Uterus (tissue), 4 donors: ENCODE data around the gene OCA2. TPM values are rescaled to one million over a fixed set of nuclear protein-coding genes. Genes with fewer than 3 reads are reported as not detected.

Experiments
- DNase-seq, 2 donors: peaks; one replicate each; pipeline ENCODE4 v3.0.0-alpha.2; 2019 to 2020
- H3K27ac ChIP-seq, 2 donors: fragments of 200-600 bp; sonication (generic); 1 replicate in 1 of 2; 2 replicates in 1 of 2; pipeline ENCODE4 v1.5.1; 2016 to 2018
- H3K27me3 ChIP-seq, 2 donors: fragments of 200-600 bp; sonication (generic); one replicate each; pipeline ENCODE4 v1.5.1; 2018 to 2019; ENCODE audit warnings: control low read depth in 1 of 2
- H3K36me3 ChIP-seq, 2 donors: fragments of 200-600 bp; sonication (generic); one replicate each; pipeline ENCODE4 v1.5.1; 2019; ENCODE audit warnings: control low read depth in 1 of 2
- H3K4me1 ChIP-seq, 2 donors: fragments of 200-600 bp; sonication (generic); one replicate each; pipeline ENCODE4 v1.5.1; 2018 to 2019; ENCODE audit warnings: control low read depth in 1 of 2
- H3K4me3 ChIP-seq, 2 donors: fragments of 200-600 bp; sonication (generic); 1 replicate in 1 of 2; 2 replicates in 1 of 2; pipeline ENCODE4 v1.5.1; 2018 to 2019; ENCODE audit warnings: mild to moderate bottlenecking in 1 of 2
- H3K9me3 ChIP-seq, 2 donors: fragments of 200-600 bp; sonication (generic); one replicate each; pipeline ENCODE4 v1.5.1; 2019; ENCODE audit warnings: control low read depth in 1 of 2
- POLR2A ChIP-seq, 2 donors: fragments of 450-650 bp; IDR thresholded peaks; one replicate each; pipeline ENCODE4 v1.6.1; 2016; ENCODE audit warnings: antibody characterized with exemption in 2 of 2, mild to moderate bottlenecking in 1 of 2, moderate library complexity in 1 of 2
- intact Hi-C: fragments of 100-400 bp; cut with DNase I; formaldehyde crosslinking; loops from one replicate; pipeline ENCODE4 v1.15.1; 2023; ENCODE audit warnings: low total_unique reads
- total RNA-seq, 4 donors: library from RNA; depleted of rRNA in 3 of 4; stranded (reverse); fragments of >200 nt in 3 of 4; gene quantifications; one replicate each; pipeline versions ENCODE4 v1.1.0 to v1.2.4, GENCODE V29; 2014 to 2023
- TF ChIP-seq, protein P1 (sequence below), 4 experiments: fragments of 200-600 bp in 2 of 4; fragments of 450-650 bp in 2 of 4; sonication (generic) in 2 of 4; IDR thresholded peaks; one replicate each; pipeline ENCODE4 v1.5.1; 2016 to 2019; ENCODE audit warnings: antibody characterized with exemption in 4 of 4, mild to moderate bottlenecking in 2 of 4, moderate library complexity in 1 of 4
- donor health status: DM: yes; HTN: yes; CAD: no.

Gene OCA2
- total RNA-seq, 4 donors from 2014 or later = 0.55 to 4.6 TPM; not detected in 2

DNA sequence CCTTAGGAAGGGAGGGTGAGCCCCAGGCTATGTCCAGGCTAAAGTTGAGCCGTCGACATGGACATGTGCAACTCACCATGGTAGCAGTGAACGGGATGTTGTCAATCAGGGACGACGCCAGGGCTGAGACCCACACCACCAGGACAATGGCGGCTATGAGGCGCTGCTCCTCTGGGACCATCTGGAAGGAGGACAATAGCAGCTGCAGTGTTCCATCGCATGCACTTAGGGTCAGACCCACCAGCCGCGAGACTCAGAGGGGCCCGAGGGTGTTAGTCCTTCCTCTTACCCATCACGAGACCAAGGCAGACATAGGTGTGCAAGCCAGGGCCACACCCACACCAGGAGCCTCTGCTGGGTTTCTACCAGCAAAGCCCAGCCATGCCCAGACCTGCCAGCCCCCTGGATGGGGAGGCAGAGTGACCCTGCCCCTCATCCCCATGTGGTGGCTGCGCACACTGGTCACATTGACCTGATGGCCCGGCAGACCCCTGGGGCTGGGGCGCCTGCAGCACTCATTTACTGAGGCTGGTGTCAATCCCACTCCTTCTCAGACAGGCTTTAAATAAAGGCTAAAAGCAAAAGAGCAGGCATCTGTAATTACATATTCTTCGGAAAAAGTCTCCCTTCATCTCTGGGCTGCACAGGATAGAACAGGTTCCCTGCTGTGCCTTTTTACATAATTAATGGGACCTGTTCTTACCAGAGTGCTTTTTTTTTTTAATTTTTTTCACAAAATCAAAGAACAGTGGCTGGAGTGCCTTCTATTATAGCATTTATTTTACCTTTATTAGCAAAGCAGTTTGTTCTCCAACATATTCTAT, 227.8 kb downstream of the OCA2 start:
- Histone ChIP-seq H3K4me1 (no peaks in the 10 kb centered on the region), H3K9me3 (no peaks in the 10 kb centered on the region), H3K27ac (no peak overlapping the region), H3K36me3 (no peaks in the 10 kb centered on the region), H3K4me3 (no peak overlapping the region), H3K27me3 (no peaks in the 10 kb centered on the region)
- intact Hi-C loops = no loop called here
- TF ChIP-seq, protein P1, sequence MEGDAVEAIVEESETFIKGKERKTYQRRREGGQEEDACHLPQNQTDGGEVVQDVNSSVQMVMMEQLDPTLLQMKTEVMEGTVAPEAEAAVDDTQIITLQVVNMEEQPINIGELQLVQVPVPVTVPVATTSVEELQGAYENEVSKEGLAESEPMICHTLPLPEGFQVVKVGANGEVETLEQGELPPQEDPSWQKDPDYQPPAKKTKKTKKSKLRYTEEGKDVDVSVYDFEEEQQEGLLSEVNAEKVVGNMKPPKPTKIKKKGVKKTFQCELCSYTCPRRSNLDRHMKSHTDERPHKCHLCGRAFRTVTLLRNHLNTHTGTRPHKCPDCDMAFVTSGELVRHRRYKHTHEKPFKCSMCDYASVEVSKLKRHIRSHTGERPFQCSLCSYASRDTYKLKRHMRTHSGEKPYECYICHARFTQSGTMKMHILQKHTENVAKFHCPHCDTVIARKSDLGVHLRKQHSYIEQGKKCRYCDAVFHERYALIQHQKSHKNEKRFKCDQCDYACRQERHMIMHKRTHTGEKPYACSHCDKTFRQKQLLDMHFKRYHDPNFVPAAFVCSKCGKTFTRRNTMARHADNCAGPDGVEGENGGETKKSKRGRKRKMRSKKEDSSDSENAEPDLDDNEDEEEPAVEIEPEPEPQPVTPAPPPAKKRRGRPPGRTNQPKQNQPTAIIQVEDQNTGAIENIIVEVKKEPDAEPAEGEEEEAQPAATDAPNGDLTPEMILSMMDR (IDR thresholded peaks at IDR 0.05) = no peak
- TF ChIP-seq POLR2A (IDR thresholded peaks at IDR 0.05) = no peak
- DNase-seq = no peak

DNA sequence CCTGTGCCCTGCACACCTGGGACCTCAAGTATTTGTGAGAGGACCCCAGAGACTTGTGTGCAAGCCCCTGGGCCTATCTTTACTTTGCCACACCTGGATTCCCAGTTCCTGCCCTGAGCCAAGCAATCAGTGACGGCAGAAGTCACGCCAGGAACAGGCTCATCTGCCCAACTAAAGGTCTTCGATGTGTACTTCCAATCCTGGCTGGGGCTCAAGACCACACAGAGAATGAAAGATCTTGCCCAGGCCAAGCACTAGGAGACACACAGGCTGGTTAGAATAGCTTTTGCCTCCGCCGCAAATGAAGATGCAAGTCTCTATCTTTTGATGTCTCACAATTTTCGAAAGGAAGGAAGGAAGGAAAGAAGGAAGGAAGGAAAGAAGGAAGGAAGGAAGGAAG, 228.8 kb downstream of the OCA2 start:
- no peaks in the 10 kb centered on the region for H3K4me1 ChIP-seq
- no peaks in the 10 kb centered on the region for H3K36me3 ChIP-seq
- no peak for DNase-seq
- no peak overlapping the region for H3K27ac ChIP-seq
- no peaks in the 10 kb centered on the region for H3K9me3 ChIP-seq
- no peak overlapping the region for H3K4me3 ChIP-seq
- intact Hi-C loops = no loop called here
- no peaks in the 10 kb centered on the region for H3K27me3 ChIP-seq
- TF ChIP-seq, protein P1 (IDR thresholded peaks at IDR 0.05) = no peak
- no peak for TF ChIP-seq POLR2A (IDR thresholded peaks at IDR 0.05)

DNA sequence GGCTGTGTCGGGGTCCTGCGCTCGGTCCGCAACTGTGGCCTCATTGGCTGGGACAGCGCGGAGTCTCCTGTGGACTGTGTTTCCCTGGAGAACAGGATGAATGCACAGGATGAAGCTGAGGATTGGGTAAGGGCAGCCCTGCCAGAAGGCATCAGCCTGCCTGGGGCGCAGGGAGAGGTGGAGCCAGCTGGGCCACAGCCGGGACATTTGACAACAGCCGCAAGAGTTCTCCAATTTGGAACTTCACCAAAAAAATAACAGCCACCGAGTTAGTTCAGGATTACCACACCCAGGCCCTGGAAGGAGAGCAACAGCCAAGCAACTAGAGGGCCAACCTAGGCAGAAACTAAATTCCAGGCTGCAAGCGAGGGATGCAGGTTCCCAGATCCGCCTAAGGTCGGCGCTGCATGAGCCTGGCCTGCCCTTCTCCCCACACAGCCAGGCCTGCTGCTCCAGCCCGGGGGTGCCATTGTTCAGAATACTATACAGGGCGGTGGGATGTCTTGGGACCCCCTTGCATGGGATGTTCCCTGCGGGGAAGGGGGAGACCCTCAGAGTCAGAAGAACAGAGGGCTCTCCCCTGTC, 229.3 kb downstream of the OCA2 start:
- DNase-seq = no peak
- Histone ChIP-seq H3K9me3 (no peaks in the 10 kb centered on the region), H3K4me1 (no peaks in the 10 kb centered on the region), H3K27me3 (no peaks in the 10 kb centered on the region), H3K36me3 (no peaks in the 10 kb centered on the region), H3K4me3 (no peak overlapping the region), H3K27ac (no peak overlapping the region)
- intact Hi-C loops = no loop called here
- TF ChIP-seq POLR2A (IDR thresholded peaks at IDR 0.05) = no peak
- TF ChIP-seq, protein P1 (IDR thresholded peaks at IDR 0.05) = no peak

DNA sequence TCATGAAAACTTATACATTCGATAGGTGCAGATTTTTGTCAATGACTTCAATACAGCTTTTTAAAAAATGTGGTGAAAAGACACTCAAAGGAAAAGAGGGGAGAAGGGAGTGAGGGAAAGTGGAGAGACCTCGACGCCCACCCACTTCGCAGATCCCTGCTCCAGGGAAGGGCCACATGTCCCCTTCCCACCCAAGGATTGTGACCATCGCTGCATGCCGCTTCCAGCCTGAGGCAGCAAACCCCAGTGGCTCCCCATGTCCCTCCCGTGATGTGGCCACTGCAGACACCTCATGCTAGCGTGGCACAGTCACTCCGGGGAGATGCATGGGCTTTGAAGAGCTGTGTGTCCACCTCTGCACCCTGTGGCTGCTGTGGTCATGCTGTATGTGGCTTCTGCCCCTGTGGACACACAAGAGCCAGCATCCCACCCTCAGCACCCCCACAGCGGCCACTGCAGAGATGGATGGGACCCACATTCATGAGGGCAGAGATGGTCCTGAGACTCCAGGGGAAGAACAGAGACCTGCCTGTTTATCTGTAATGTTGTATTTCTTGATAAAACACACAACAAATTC, 230.2 kb downstream of the OCA2 start:
- DNase-seq = no peak
- Histone ChIP-seq H3K36me3 (no peaks in the 10 kb centered on the region), H3K27me3 (no peaks in the 10 kb centered on the region), H3K27ac (no peak overlapping the region), H3K9me3 (no peaks in the 10 kb centered on the region), H3K4me3 (no peak overlapping the region), H3K4me1 (no peaks in the 10 kb centered on the region)
- TF ChIP-seq POLR2A (IDR thresholded peaks at IDR 0.05) = no peak
- TF ChIP-seq, protein P1 (IDR thresholded peaks at IDR 0.05) = no peak
- intact Hi-C loops = no loop called here

- no peak for TF ChIP-seq POLR2A (IDR thresholded peaks at IDR 0.05)
- TF ChIP-seq, protein P1 (IDR thresholded peaks at IDR 0.05) = no peak
- DNase-seq = no peak
Measured at GRCh38 chr15:27867861-27868260, 231.3 kb downstream of the OCA2 start.

More at GRCh38 chr15:27867861-27868260, 231.3 kb downstream of the OCA2 start:
- Histone ChIP-seq H3K36me3 (no peaks in the 10 kb centered on the region), H3K4me1 (no peaks in the 10 kb centered on the region), H3K4me3 (no peak overlapping the region), H3K27ac (no peak overlapping the region), H3K27me3 (no peaks in the 10 kb centered on the region), H3K9me3 (no peaks in the 10 kb centered on the region)
- intact Hi-C loops = no loop called here
